ENCODE results near the gene FAM13B.

Gene FAM13B

DNA sequence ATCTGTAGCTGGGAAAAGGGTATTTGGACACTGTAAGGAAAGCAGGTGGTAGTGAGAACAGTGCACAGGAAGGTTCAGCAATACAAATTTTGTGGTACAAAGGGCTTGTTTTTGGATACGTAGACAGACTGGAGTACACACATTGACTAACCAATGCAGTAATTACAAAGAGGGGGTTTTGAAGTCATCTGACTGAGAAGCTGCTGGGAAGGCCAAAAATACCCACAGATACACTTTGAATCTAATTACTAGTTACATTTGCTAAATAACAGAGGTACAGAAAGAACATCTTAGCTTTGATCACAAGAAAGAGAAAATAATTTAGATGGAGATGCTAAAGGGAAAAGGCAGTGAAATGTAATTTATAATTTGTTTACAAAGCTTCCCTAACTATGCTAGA, 97.7 kb downstream of the FAM13B start:
- no peak overlapping the region for H3K27ac ChIP-seq (ENCODE audit: low read depth, low read length)
- H3K4me2 ChIP-seq (ENCODE audit: low read length) = no peak overlapping the region
- peaks cover 6% of the 10 kb centered on the region; the same call in 1 of the 2 replicates for H3F3A ChIP-seq (ENCODE audit: control insufficient read depth, insufficient read depth)
- no peaks in the 10 kb centered on the region for H3K27me3 ChIP-seq (ENCODE audit: control insufficient read depth, low read length)
- TF ChIP-seq EZH2phosphoT487 (IDR thresholded peaks at IDR 0.05; ENCODE audit: borderline replicate concordance, low read length) = no peak
- TF ChIP-seq, protein P1, sequence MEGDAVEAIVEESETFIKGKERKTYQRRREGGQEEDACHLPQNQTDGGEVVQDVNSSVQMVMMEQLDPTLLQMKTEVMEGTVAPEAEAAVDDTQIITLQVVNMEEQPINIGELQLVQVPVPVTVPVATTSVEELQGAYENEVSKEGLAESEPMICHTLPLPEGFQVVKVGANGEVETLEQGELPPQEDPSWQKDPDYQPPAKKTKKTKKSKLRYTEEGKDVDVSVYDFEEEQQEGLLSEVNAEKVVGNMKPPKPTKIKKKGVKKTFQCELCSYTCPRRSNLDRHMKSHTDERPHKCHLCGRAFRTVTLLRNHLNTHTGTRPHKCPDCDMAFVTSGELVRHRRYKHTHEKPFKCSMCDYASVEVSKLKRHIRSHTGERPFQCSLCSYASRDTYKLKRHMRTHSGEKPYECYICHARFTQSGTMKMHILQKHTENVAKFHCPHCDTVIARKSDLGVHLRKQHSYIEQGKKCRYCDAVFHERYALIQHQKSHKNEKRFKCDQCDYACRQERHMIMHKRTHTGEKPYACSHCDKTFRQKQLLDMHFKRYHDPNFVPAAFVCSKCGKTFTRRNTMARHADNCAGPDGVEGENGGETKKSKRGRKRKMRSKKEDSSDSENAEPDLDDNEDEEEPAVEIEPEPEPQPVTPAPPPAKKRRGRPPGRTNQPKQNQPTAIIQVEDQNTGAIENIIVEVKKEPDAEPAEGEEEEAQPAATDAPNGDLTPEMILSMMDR (IDR thresholded peaks at IDR 0.05; ENCODE audit: low read depth, low read length, poor library complexity, severe bottlenecking) = no peak
- H3K4me1 ChIP-seq (ENCODE audit: control insufficient read depth, low read length) = peaks cover 16% of the 10 kb centered on the region
- no peak overlapping the region for H3K4me3 ChIP-seq (ENCODE audit: low read length)
- H3K9me2 ChIP-seq (replicated peaks; ENCODE audit: control insufficient read depth, low read length) = no peaks in the 10 kb centered on the region
- H3K79me2 ChIP-seq (ENCODE audit: control insufficient read depth, low read length) = no peaks in the 10 kb centered on the region
- no peaks in the 10 kb centered on the region for H4K20me1 ChIP-seq (ENCODE audit: control insufficient read depth, insufficient read depth, low read depth, low read length)
- H3K9me3 ChIP-seq (ENCODE audit: control insufficient read depth, insufficient read depth, low read length) = no peaks in the 10 kb centered on the region
- peaks cover 31% of the 10 kb centered on the region for H3K36me3 ChIP-seq (ENCODE audit: control insufficient read depth, low read length)

DNA sequence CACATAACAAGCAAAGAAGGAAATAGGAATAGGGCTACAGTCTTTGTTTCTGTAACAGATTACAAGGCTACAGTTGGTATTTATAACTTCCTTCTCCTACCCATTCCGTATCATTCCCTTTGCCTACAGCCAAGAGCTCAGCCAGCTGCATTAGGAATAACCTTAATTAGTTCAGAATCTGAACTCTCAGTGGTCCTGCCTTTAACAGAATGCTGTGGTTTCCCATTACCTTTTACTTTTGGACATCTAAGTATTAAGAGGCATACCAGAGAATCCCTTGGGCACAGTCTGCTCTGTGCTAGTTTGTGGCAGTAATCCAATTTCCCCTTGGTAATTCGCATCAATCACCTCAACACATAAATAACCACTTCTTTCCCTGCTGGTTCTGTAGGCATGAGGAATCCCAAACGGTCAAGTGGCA, 99.4 kb downstream of the FAM13B start:
- Histone ChIP-seq H3F3A (ENCODE audit: control insufficient read depth, insufficient read depth) (peaks cover 6% of the 10 kb centered on the region; the same call in 1 of the 2 replicates), H3K4me3 (ENCODE audit: low read length) (no peak overlapping the region), H3K36me3 (ENCODE audit: control insufficient read depth, low read length) (peaks cover 14% of the 10 kb centered on the region), H4K20me1 (ENCODE audit: control insufficient read depth, insufficient read depth, low read depth, low read length) (no peaks in the 10 kb centered on the region), H3K4me1 (ENCODE audit: control insufficient read depth, low read length) (peaks cover 16% of the 10 kb centered on the region), H3K27me3 (ENCODE audit: control insufficient read depth, low read length) (no peaks in the 10 kb centered on the region), H3K9me3 (ENCODE audit: control insufficient read depth, insufficient read depth, low read length) (no peaks in the 10 kb centered on the region), H3K79me2 (ENCODE audit: control insufficient read depth, low read length) (no peaks in the 10 kb centered on the region), H3K4me2 (ENCODE audit: low read length) (no peak overlapping the region), H3K9me2 (replicated peaks; ENCODE audit: control insufficient read depth, low read length) (no peaks in the 10 kb centered on the region), H3K27ac (ENCODE audit: low read depth, low read length) (no peak overlapping the region)
- TF ChIP-seq, protein P1 (IDR thresholded peaks at IDR 0.05; ENCODE audit: low read depth, low read length, poor library complexity, severe bottlenecking) = no peak
- TF ChIP-seq EZH2phosphoT487 (IDR thresholded peaks at IDR 0.05; ENCODE audit: borderline replicate concordance, low read length) = no peak

DNA sequence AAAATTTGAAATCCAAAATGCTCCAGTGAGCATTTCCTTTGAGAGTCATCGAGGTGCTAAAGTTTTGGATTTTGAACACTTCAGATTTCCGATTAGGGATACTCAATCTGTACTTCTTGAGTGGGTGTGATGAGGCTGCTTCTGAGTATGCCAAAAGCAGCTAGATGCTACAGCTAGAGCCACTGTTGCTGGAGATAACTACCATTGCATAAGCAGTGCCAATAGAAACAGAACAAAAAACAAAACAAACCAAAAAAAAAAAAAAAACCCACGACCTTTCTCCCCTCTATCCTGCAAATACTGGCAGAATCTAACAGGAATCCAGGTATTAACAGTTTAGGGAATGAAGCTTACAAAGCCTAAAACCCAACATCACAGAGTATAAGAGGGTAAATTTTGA, 100.1 kb downstream of the FAM13B start:
- Histone ChIP-seq H3K36me3 (ENCODE audit: control insufficient read depth, low read length) (peaks cover 9% of the 10 kb centered on the region), H3K79me2 (ENCODE audit: control insufficient read depth, low read length) (no peaks in the 10 kb centered on the region), H3F3A (ENCODE audit: control insufficient read depth, insufficient read depth) (peaks cover 6% of the 10 kb centered on the region; the same call in 1 of the 2 replicates), H3K27ac (ENCODE audit: low read depth, low read length) (no peak overlapping the region), H3K9me3 (ENCODE audit: control insufficient read depth, insufficient read depth, low read length) (no peaks in the 10 kb centered on the region), H3K4me2 (ENCODE audit: low read length) (no peak overlapping the region), H4K20me1 (ENCODE audit: control insufficient read depth, insufficient read depth, low read depth, low read length) (no peaks in the 10 kb centered on the region), H3K4me3 (ENCODE audit: low read length) (no peak overlapping the region), H3K4me1 (ENCODE audit: control insufficient read depth, low read length) (peaks cover 16% of the 10 kb centered on the region), H3K27me3 (ENCODE audit: control insufficient read depth, low read length) (no peaks in the 10 kb centered on the region), H3K9me2 (replicated peaks; ENCODE audit: control insufficient read depth, low read length) (no peaks in the 10 kb centered on the region)
- TF ChIP-seq, protein P1 (IDR thresholded peaks at IDR 0.05; ENCODE audit: low read depth, low read length, poor library complexity, severe bottlenecking) = no peak
- no peak for TF ChIP-seq EZH2phosphoT487 (IDR thresholded peaks at IDR 0.05; ENCODE audit: borderline replicate concordance, low read length)

All from DOHH2 (cell line).